HepG2 (cell line): ENCODE data around the gene KRTAP19-8. TPM values are rescaled to one million over a fixed set of nuclear protein-coding genes. Genes with fewer than 3 reads are reported as not detected.

Experiments
- ATAC-seq: fragments of 200-7000 bp; cut with Tn5 transposase; 3 replicates; pipeline ENCODE4 v1.9.1; 2020; ENCODE audit warnings: mild to moderate bottlenecking, moderate library complexity
- BruUV-seq: library from RNA; stranded (reverse); fragments of 400-500 nt; replicated peaks from 2 replicates; lab custom pipeline; 2021; lab: Mats Ljungman, UMichigan
- CTCF ChIA-PET: fragments of 300-600 bp; formaldehyde crosslinking; extraction: SDS; loops from one replicate; lab custom pipeline; 2021; ENCODE audit warnings: low total read pairs, inconsistent platforms, low intra/inter-chr PET ratio; lab: Yijun Ruan, JAX
- POLR2A ChIA-PET: fragments of 350-600 bp; sonication (Branson Sonifier 250); formaldehyde crosslinking; loops from one replicate; lab custom pipeline; 2020; ENCODE audit warnings: antibody characterized with exemption, inconsistent platforms; lab: Yijun Ruan, JAX
- DNase-seq: peaks from one replicate; pipeline ENCODE4 v3.0.0-alpha.2; 2015; ENCODE audit warnings: low spot score
- FAIRE-seq: peaks from 3 replicates; lab custom pipeline; 2011; peaks lifted over from hg19 to GRCh38; lab: Jason Lieb, UNC
- H2AFZ ChIP-seq: one replicate; pipeline ENCODE4 v1.6.1; 2011; ENCODE audit warnings: low read length, inconsistent platforms
- H3K27ac ChIP-seq: fragments of 300-600 bp; 3 replicates; pipeline ENCODE4 v1.8.0; 2011; ENCODE audit warnings: mixed run types, mild to moderate bottlenecking, mixed read lengths, low read length, inconsistent platforms; ENCODE audit not compliant: insufficient read depth; ENCODE audit errors: extremely low read length
- H3K27me3 ChIP-seq, 2 experiments: fragments of 200-600 bp in 1 of 2; 2 replicates in 1 of 2; 3 replicates in 1 of 2; pipeline versions ENCODE4 v1.6.0 to v1.8.0; 2011; ENCODE audit warnings: low read length in 2 of 2, mild to moderate bottlenecking in 2 of 2, moderate library complexity in 2 of 2, inconsistent platforms in 1 of 2; ENCODE audit not compliant: insufficient read depth in 2 of 2, control insufficient read depth in 1 of 2
- H3K36me3 ChIP-seq, 2 experiments: fragments of 200-600 bp in 1 of 2; replicated peaks in 1 of 2; 2 replicates in 1 of 2; 3 replicates in 1 of 2; pipeline versions ENCODE4 v1.5.1 to v1.8.0; 2011; ENCODE audit warnings: low read length in 2 of 2, inconsistent platforms in 1 of 2; ENCODE audit not compliant: insufficient read depth in 2 of 2, control insufficient read depth in 1 of 2
- H3K4me1 ChIP-seq: 2 replicates; pipeline ENCODE4 v1.5.1; 2012; ENCODE audit warnings: low read length, inconsistent platforms; ENCODE audit not compliant: insufficient read depth
- H3K4me2 ChIP-seq: 2 replicates; pipeline ENCODE4 v1.6.0; 2011; ENCODE audit warnings: low read depth, low read length, inconsistent platforms
- H3K4me3 ChIP-seq, 3 experiments: fragments of 200-600 bp in 1 of 3; sonication (generic), shearing (Covaris generic) in 1 of 3; replicated peaks in 1 of 3; 2 replicates each; pipeline ENCODE4 v1.5.1; 2011 to 2016; ENCODE audit warnings: low read length in 3 of 3, inconsistent platforms in 2 of 3, low read depth in 2 of 3, mild to moderate bottlenecking in 2 of 3, control low read depth in 1 of 3, mixed read lengths in 1 of 3; ENCODE audit not compliant: insufficient read depth in 1 of 3
- H3K79me2 ChIP-seq: one replicate; pipeline ENCODE4 v1.6.1; 2011; ENCODE audit warnings: low read length, inconsistent platforms; ENCODE audit not compliant: insufficient read depth
- H3K9ac ChIP-seq: 2 replicates; pipeline ENCODE4 v1.6.0; 2011; ENCODE audit warnings: mild to moderate bottlenecking, low read depth, low read length, inconsistent platforms; ENCODE audit not compliant: insufficient read depth
- H3K9me3 ChIP-seq: 2 replicates; pipeline ENCODE4 v1.5.1; 2012; ENCODE audit warnings: mild to moderate bottlenecking, low read length
- H4K20me1 ChIP-seq: 2 replicates; pipeline ENCODE4 v1.6.0; 2011; ENCODE audit warnings: inconsistent platforms, mild to moderate bottlenecking, low read length, moderate library complexity; ENCODE audit not compliant: insufficient read depth
- BRCA1 ChIP-seq: sonication (generic); formaldehyde crosslinking; IDR thresholded peaks from 2 replicates; pipeline ENCODE4 v1.4.0; 2020; ENCODE audit warnings: missing genetic modification reagents
- TCF7L2 ChIP-seq: IDR thresholded peaks from 2 replicates; pipeline ENCODE4 v1.6.1; 2011; ENCODE audit warnings: mild to moderate bottlenecking, low read depth, low read length, moderate library complexity
- U2AF1 ChIP-seq: fragments of 200-400 bp; formaldehyde crosslinking; optimal IDR thresholded peaks from 2 replicates; pipeline ENCODE3; 2017; ENCODE audit warnings: mild to moderate bottlenecking, low read depth, low read length
- ZEB1 ChIP-seq: IDR thresholded peaks from 2 replicates; pipeline ENCODE4 v1.6.1; 2012; ENCODE audit warnings: mild to moderate bottlenecking, low read depth, inconsistent platforms; ENCODE audit not compliant: insufficient replicate concordance
- ZFP62 ChIP-seq: sonication (generic); formaldehyde crosslinking; IDR thresholded peaks from 2 replicates; pipeline ENCODE4 v1.4.0; 2020; ENCODE audit warnings: missing genetic modification reagents
- ZNF101 ChIP-seq: sonication (generic); formaldehyde crosslinking; IDR thresholded peaks from 2 replicates; pipeline ENCODE4 v1.4.0; 2020; ENCODE audit warnings: mild to moderate bottlenecking, low read depth, missing genetic modification reagents, borderline replicate concordance
- ZNF839 ChIP-seq: sonication (generic); formaldehyde crosslinking; IDR thresholded peaks from 2 replicates; pipeline ENCODE4 v1.4.0; 2020; ENCODE audit warnings: missing genetic modification reagents, mild to moderate bottlenecking, borderline replicate concordance
- WGBS: methylation state at CpG from one replicate; pipeline ENCODE4 v1.1.6; 2017; ENCODE audit warnings: low lambda C conversion rate; 5-methylcytosine and 5-hydroxymethylcytosine counted together
- in situ Hi-C: cut with HindIII; loops from 2 replicates; pipeline ENCODE4 v1.10.0; 2017; ENCODE audit warnings: low pct_unique_long_range_greater_than_20kb; ENCODE audit not compliant: extremely low pct_ligation_motif_present
- intact Hi-C: fragments of 100-400 bp; cut with micrococcal nuclease; formaldehyde crosslinking; loops from one replicate; pipeline ENCODE4 v1.10.0; 2022; ENCODE audit not compliant: unreplicated experiment
- polyA plus RNA-seq, 8 experiments: library from polyadenylated mRNA; depleted of rRNA in 3 of 8; stranded (reverse) in 7 of 8; unstranded in 1 of 8; fragments of >200 nt; fragmentation: Illumina TruSeq in 4 of 8; extraction: Trizol in 4 of 8; gene quantifications; 2 replicates each; pipeline versions ENCODE4 v1.2.1 to v1.2.3, GENCODE V29; 2011 to 2016; ENCODE audit warnings: low read depth in 4 of 8, missing spikeins in 1 of 8, mixed read lengths in 1 of 8; ENCODE audit not compliant: insufficient read depth in 1 of 8
- total RNA-seq, 5 experiments: library from RNA; depleted of rRNA; stranded (reverse); fragments of >200 nt; fragmentation: Illumina TruSeq; extraction: Trizol; gene quantifications; 2 replicates each; pipeline ENCODE4 v1.2.3, GENCODE V29; 2016; ENCODE audit warnings: low read depth in 1 of 5
- TF ChIP-seq, protein P1 (sequence below): sonication (generic); formaldehyde crosslinking; IDR thresholded peaks from 2 replicates; pipeline ENCODE4 v1.5.0; 2020; ENCODE audit warnings: missing genetic modification reagents
- TF ChIP-seq, protein P2 (sequence below): sonication (generic); formaldehyde crosslinking; IDR thresholded peaks from 2 replicates; pipeline ENCODE4 v1.4.0; 2020; ENCODE audit warnings: low read depth, missing genetic modification reagents
- TF ChIP-seq, protein P3 (sequence below): sonication (generic); formaldehyde crosslinking; IDR thresholded peaks from 2 replicates; pipeline ENCODE4 v1.5.0; 2020; ENCODE audit warnings: mild to moderate bottlenecking, missing genetic modification reagents
- TF ChIP-seq, protein P4 (sequence below): sonication (generic); formaldehyde crosslinking; IDR thresholded peaks from 2 replicates; pipeline ENCODE4 v1.4.0; 2020; ENCODE audit warnings: missing genetic modification reagents

KRTAP19-8 gene
- total and polyA plus RNA-seq, 2 of the 13 experiments (the other 11 are each of a cell fraction or from before 2014, with no cell fraction given): not detected

DNA sequence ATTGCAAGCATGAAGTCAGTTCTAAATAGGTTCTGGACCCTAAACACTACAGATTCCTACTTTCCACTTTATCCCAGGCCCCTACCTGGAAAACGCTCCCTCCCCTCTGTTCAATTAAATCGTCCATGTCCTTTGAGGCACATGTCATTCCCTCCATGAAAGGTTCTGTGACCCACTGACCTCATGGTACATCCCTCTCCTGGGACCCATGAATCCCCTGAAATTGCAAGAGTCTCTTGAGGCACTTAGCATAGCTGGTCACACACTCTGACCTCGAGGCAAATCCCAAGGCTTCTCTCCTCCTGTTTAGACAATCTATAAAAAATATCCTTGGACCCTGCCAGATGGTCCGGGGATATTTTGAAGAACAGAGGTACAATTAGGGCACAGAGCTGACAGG, 34.3 kb upstream of the KRTAP19-8 start (continued):
- TF ChIP-seq U2AF1: no peak

DNA sequence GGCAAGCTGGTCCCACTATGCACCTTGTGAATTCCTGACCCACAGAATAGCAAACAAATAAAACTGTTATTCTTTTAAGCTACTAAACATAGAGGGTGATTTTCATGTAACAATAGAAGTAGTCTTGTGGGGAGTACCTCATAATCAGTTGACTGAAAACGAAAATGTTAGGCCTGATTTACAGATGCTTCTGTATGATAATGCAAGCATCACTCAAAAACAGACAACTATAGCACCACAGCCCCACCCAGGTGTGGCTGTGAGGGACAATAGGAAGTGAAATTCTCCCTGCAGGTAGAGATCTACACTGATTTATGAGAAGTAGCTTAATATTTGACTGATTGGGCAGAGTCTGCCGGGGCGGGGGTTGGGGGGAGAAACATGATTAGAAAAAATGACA, 26.5 kb upstream of the KRTAP19-8 start:
- Histone ChIP-seq H3K4me2 (no peak overlapping the region), H3K9me3 (peaks cover 16% of the 10 kb centered on the region; the same call in 1 of the 2 replicates), H3K4me1 (no peaks in the 10 kb centered on the region), H3K9ac (no peak overlapping the region)
- ChIA-PET CTCF (no interaction called here), POLR2A (no interaction called here)
- ATAC-seq: no peak
- TF ChIP-seq TCF7L2 (no peak), ZFP62 (no peak), ZNF839 (no peak), ZEB1 (no peak), ZNF101 (CRISPR knock-in tag) (no peak), BRCA1 (CRISPR knock-in tag) (no peak)
- TF ChIP-seq, protein P1, sequence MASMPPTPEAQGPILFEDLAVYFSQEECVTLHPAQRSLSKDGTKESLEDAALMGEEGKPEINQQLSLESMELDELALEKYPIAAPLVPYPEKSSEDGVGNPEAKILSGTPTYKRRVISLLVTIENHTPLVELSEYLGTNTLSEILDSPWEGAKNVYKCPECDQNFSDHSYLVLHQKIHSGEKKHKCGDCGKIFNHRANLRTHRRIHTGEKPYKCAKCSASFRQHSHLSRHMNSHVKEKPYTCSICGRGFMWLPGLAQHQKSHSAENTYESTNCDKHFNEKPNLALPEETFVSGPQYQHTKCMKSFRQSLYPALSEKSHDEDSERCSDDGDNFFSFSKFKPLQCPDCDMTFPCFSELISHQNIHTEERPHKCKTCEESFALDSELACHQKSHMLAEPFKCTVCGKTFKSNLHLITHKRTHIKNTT (CRISPR knock-in tag): no peak
- TF ChIP-seq, protein P2, sequence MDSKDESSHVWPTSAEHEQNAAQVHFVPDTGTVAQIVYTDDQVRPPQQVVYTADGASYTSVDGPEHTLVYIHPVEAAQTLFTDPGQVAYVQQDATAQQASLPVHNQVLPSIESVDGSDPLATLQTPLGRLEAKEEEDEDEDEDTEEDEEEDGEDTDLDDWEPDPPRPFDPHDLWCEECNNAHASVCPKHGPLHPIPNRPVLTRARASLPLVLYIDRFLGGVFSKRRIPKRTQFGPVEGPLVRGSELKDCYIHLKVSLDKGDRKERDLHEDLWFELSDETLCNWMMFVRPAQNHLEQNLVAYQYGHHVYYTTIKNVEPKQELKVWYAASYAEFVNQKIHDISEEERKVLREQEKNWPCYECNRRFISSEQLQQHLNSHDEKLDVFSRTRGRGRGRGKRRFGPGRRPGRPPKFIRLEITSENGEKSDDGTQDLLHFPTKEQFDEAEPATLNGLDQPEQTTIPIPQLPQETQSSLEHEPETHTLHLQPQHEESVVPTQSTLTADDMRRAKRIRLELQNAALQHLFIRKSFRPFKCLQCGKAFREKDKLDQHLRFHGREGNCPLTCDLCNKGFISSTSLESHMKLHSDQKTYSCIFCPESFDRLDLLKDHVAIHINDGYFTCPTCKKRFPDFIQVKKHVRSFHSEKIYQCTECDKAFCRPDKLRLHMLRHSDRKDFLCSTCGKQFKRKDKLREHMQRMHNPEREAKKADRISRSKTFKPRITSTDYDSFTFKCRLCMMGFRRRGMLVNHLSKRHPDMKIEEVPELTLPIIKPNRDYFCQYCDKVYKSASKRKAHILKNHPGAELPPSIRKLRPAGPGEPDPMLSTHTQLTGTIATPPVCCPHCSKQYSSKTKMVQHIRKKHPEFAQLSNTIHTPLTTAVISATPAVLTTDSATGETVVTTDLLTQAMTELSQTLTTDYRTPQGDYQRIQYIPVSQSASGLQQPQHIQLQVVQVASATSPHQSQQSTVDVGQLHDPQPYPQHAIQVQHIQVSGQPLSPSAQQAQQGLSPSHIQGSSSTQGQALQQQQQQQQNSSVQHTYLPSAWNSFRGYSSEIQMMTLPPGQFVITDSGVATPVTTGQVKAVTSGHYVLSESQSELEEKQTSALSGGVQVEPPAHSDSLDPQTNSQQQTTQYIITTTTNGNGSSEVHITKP (CRISPR knock-in tag): no peak
- TF ChIP-seq, protein P3, sequence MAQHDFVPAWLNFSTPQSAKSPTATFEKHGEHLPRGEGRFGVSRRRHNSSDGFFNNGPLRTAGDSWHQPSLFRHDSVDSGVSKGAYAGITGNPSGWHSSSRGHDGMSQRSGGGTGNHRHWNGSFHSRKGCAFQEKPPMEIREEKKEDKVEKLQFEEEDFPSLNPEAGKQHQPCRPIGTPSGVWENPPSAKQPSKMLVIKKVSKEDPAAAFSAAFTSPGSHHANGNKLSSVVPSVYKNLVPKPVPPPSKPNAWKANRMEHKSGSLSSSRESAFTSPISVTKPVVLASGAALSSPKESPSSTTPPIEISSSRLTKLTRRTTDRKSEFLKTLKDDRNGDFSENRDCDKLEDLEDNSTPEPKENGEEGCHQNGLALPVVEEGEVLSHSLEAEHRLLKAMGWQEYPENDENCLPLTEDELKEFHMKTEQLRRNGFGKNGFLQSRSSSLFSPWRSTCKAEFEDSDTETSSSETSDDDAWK: no peak
- TF ChIP-seq, protein P4, sequence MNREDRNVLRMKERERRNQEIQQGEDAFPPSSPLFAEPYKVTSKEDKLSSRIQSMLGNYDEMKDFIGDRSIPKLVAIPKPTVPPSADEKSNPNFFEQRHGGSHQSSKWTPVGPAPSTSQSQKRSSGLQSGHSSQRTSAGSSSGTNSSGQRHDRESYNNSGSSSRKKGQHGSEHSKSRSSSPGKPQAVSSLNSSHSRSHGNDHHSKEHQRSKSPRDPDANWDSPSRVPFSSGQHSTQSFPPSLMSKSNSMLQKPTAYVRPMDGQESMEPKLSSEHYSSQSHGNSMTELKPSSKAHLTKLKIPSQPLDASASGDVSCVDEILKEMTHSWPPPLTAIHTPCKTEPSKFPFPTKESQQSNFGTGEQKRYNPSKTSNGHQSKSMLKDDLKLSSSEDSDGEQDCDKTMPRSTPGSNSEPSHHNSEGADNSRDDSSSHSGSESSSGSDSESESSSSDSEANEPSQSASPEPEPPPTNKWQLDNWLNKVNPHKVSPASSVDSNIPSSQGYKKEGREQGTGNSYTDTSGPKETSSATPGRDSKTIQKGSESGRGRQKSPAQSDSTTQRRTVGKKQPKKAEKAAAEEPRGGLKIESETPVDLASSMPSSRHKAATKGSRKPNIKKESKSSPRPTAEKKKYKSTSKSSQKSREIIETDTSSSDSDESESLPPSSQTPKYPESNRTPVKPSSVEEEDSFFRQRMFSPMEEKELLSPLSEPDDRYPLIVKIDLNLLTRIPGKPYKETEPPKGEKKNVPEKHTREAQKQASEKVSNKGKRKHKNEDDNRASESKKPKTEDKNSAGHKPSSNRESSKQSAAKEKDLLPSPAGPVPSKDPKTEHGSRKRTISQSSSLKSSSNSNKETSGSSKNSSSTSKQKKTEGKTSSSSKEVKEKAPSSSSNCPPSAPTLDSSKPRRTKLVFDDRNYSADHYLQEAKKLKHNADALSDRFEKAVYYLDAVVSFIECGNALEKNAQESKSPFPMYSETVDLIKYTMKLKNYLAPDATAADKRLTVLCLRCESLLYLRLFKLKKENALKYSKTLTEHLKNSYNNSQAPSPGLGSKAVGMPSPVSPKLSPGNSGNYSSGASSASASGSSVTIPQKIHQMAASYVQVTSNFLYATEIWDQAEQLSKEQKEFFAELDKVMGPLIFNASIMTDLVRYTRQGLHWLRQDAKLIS (CRISPR knock-in tag): no peak
- TF ChIP-seq, all 625 proteins: peak for 0
- 2% methylated on average over 3 of the region's 3 CpGs for WGBS
- Histone ChIP-seq H3K4me3 (no peak overlapping the region), H2AFZ (no peak overlapping the region), H4K20me1 (no peaks in the 10 kb centered on the region), H3K27me3 (no peaks in the 10 kb centered on the region), H3K27ac (no peak overlapping the region), H3K79me2 (no peaks in the 10 kb centered on the region), H3K36me3 (no peaks in the 10 kb centered on the region)
- in situ Hi-C loops (no loop called here), intact Hi-C loops (no loop called here)
- FAIRE-seq (no peak), DNase-seq (no peak)
- BruUV-seq: no TSS peak
